GM12874 (cell line): ENCODE data around the gene ARHGAP22.

Experiments
- CTCF ChIP-seq: IDR thresholded peaks from 2 replicates; pipeline ENCODE4 v1.5.1; 2011; ENCODE audit warnings: low read depth, mild to moderate bottlenecking, control low read depth, low read length, moderate library complexity; ENCODE audit not compliant: insufficient read depth

ARHGAP22 gene

GRCh38 chr10:48423884-48424283 is 181.0 kb downstream of the ARHGAP22 start:
- no peak for TF ChIP-seq CTCF

GRCh38 chr10:48419714-48420113 is 185.2 kb downstream of the ARHGAP22 start:
- no peak for TF ChIP-seq CTCF

GRCh38 chr10:48418189-48418788 is 186.6 kb downstream of the ARHGAP22 start:
- no peak for TF ChIP-seq CTCF

GRCh38 chr10:48417374-48417773 is 187.5 kb downstream of the ARHGAP22 start:
- TF ChIP-seq CTCF, result no peak

- no peak for TF ChIP-seq CTCF
These were observed 188.2 kb downstream of the ARHGAP22 start for GRCh38 chr10:48416584-48417232.

- no peak for TF ChIP-seq CTCF
These were observed 190.1 kb downstream of the ARHGAP22 start for GRCh38 chr10:48414778-48415177.

- no peak for TF ChIP-seq CTCF
These were observed 190.7 kb downstream of the ARHGAP22 start for GRCh38 chr10:48414160-48414559.

GRCh38 chr10:48412933-48413332 is 191.9 kb downstream of the ARHGAP22 start:
- no peak for TF ChIP-seq CTCF
